Liver (tissue), 3 donors: ENCODE data around the gene NGLY1.

Experiments
- ATF3 ChIP-seq: IDR thresholded peaks from 2 replicates; pipeline ENCODE4 v1.6.1; 2016; ENCODE audit warnings: antibody characterized with exemption
- CTCF ChIP-seq: fragments of 150-350 bp; IDR thresholded peaks from 2 replicates; pipeline ENCODE4 v1.5.1; 2017; ENCODE audit warnings: improper control_type of control experiment, low read depth, low read length; ENCODE audit not compliant: missing input control
- EGR1 ChIP-seq, 2 donors: IDR thresholded peaks; 2 replicates each; pipeline ENCODE4 v1.6.1; 2016 to 2018; ENCODE audit warnings: antibody characterized with exemption in 2 of 2, low read depth in 2 of 2
- GABPA ChIP-seq, 2 donors: IDR thresholded peaks in 1 of 2; conservative IDR thresholded peaks in 1 of 2; 2 replicates each; pipeline ENCODE4 v1.6.1; 2016; ENCODE audit warnings: antibody characterized with exemption in 2 of 2, mild to moderate bottlenecking in 1 of 2, moderate library complexity in 1 of 2
- MAX ChIP-seq: IDR thresholded peaks from 2 replicates; pipeline ENCODE4 v1.6.1; 2016; ENCODE audit warnings: antibody characterized with exemption
- RAD21 ChIP-seq, 2 donors: IDR thresholded peaks; 2 replicates each; pipeline ENCODE4 v1.6.1; 2016; ENCODE audit warnings: antibody characterized with exemption in 2 of 2, mild to moderate bottlenecking in 2 of 2
- REST ChIP-seq: IDR thresholded peaks from 2 replicates; pipeline ENCODE4 v1.6.1; 2016; ENCODE audit warnings: antibody characterized with exemption, mild to moderate bottlenecking
- RXRA ChIP-seq, 2 donors: IDR thresholded peaks; 2 replicates each; pipeline ENCODE4 v1.6.1; 2017 to 2018; ENCODE audit warnings: antibody characterized with exemption in 2 of 2, mild to moderate bottlenecking in 1 of 2
- SP1 ChIP-seq: IDR thresholded peaks from 2 replicates; pipeline ENCODE4 v1.6.1; 2018; ENCODE audit warnings: antibody characterized with exemption, mild to moderate bottlenecking
- TAF1 ChIP-seq: conservative IDR thresholded peaks from 2 replicates; pipeline ENCODE4 v1.6.1; 2016; ENCODE audit warnings: antibody characterized with exemption, mild to moderate bottlenecking
- donor health status: healthy.
- donor health status: healthy.

- TF ChIP-seq MAX, result no peak
- no peak for TF ChIP-seq CTCF
- TF ChIP-seq ATF3, result no peak
- no peak for TF ChIP-seq RAD21 (IDR thresholded peaks at IDR 0.05)
- no peak for TF ChIP-seq GABPA (IDR thresholded peaks at IDR 0.05 in 1 of 2, conservative IDR thresholded peaks at IDR 0.05 in 1 of 2)
- TF ChIP-seq EGR1 (IDR thresholded peaks at IDR 0.05; ENCODE audit: low read depth in 2 of 2), result no peak
- TF ChIP-seq SP1, result no peak
- TF ChIP-seq REST, result no peak
- TF ChIP-seq RXRA (IDR thresholded peaks at IDR 0.05), result no peak
- TF ChIP-seq TAF1, result no peak
These were observed 32.2 kb downstream of the NGLY1 start for GRCh38 chr3:25751048-25751447.
